Lower leg skin (tissue), 3 donors: ENCODE data around the gene ZC3H7B.

ENCODE experiments used
- CTCF ChIP-seq, 3 donors: fragments of 450-650 bp; IDR thresholded peaks; one replicate each; pipeline ENCODE4 v1.5.1; 2016; ENCODE audit warnings: antibody characterized with exemption in 3 of 3, mild to moderate bottlenecking in 3 of 3, moderate library complexity in 2 of 3
- POLR2A ChIP-seq, 2 donors: fragments of 450-650 bp; IDR thresholded peaks; one replicate each; pipeline ENCODE4 v1.6.1; 2016 to 2017; ENCODE audit warnings: antibody characterized with exemption in 2 of 2, mild to moderate bottlenecking in 1 of 2, moderate library complexity in 1 of 2

GRCh38 chr22:41383085-41383484 lies 81.8 kb downstream of the ZC3H7B start:
- no peak for TF ChIP-seq CTCF (IDR thresholded peaks at IDR 0.05)
- TF ChIP-seq POLR2A (IDR thresholded peaks at IDR 0.05) = no peak
